CD14-positive monocyte (primary cell): Measurements from ENCODE around the gene ANKRD31. TPM values are rescaled to one million over a fixed set of nuclear protein-coding genes. Genes with fewer than 3 reads are reported as not detected.

ENCODE experiments used
- DNase-seq, 3 donors: peaks; one replicate each; pipeline ENCODE4 v3.0.0-alpha.2; 2011 to 2022
- H2AFZ ChIP-seq: 2 replicates; pipeline ENCODE4 v1.6.0; 2012; ENCODE audit warnings: mild to moderate bottlenecking, low read depth, low read length, inconsistent platforms; ENCODE audit not compliant: insufficient read depth, poor library complexity, severe bottlenecking
- H3K27ac ChIP-seq, 2 donors: 1 replicate in 1 of 2; 2 replicates in 1 of 2; pipeline ENCODE4 v1.5.1; 2012 to 2013; ENCODE audit warnings: low read length in 2 of 2, control low read depth in 1 of 2, inconsistent platforms in 1 of 2, low read depth in 1 of 2, mild to moderate bottlenecking in 1 of 2
- H3K27me3 ChIP-seq, 2 donors: one replicate each; pipeline versions ENCODE4 v1.6.0 to v1.6.1; 2011 to 2013; ENCODE audit warnings: low read length in 2 of 2; ENCODE audit not compliant: control insufficient read depth in 2 of 2, insufficient read depth in 2 of 2
- H3K36me3 ChIP-seq, 2 donors: replicated peaks in 1 of 2; 1 replicate in 1 of 2; 2 replicates in 1 of 2; pipeline versions ENCODE4 v1.5.1 to v1.6.1; 2012 to 2013; ENCODE audit warnings: low read length in 2 of 2, control low read depth in 1 of 2, inconsistent platforms in 1 of 2, mild to moderate bottlenecking in 1 of 2; ENCODE audit not compliant: insufficient read depth in 2 of 2, control insufficient read depth in 1 of 2
- H3K4me1 ChIP-seq, 2 donors: 1 replicate in 1 of 2; 2 replicates in 1 of 2; pipeline versions ENCODE4 v1.5.1 to v1.6.1; 2012 to 2013; ENCODE audit warnings: low read length in 2 of 2, control low read depth in 1 of 2, inconsistent platforms in 1 of 2, mild to moderate bottlenecking in 1 of 2, moderate library complexity in 1 of 2; ENCODE audit not compliant: insufficient read depth in 2 of 2, control insufficient read depth in 1 of 2
- H3K4me2 ChIP-seq: replicated peaks from 2 replicates; pipeline ENCODE3; 2012; ENCODE audit warnings: low read length, moderate library complexity, mild to moderate bottlenecking; ENCODE audit not compliant: poor library complexity, severe bottlenecking; ENCODE audit errors: extremely low read depth
- H3K4me3 ChIP-seq, 3 experiments: fragments of 200-600 bp in 1 of 3; sonication (generic) in 1 of 3; replicated peaks in 1 of 3; 1 replicate in 2 of 3; 2 replicates in 1 of 3; pipeline ENCODE4 v1.5.1; 2011 to 2013; ENCODE audit warnings: low read length in 3 of 3, mild to moderate bottlenecking in 3 of 3, control low read depth in 2 of 3, low read depth in 2 of 3, inconsistent platforms in 1 of 3, moderate library complexity in 1 of 3
- H3K79me2 ChIP-seq: 2 replicates; pipeline ENCODE4 v1.6.0; 2012; ENCODE audit warnings: mild to moderate bottlenecking, control low read depth, inconsistent platforms, low read length, moderate library complexity; ENCODE audit not compliant: insufficient read depth
- H3K9ac ChIP-seq: 2 replicates; pipeline ENCODE4 v1.6.0; 2017; ENCODE audit warnings: low read length, mild to moderate bottlenecking; ENCODE audit not compliant: insufficient read depth, poor library complexity, severe bottlenecking
- H3K9me3 ChIP-seq, 2 donors: replicated peaks in 1 of 2; 1 replicate in 1 of 2; 2 replicates in 1 of 2; pipeline versions ENCODE4 v1.5.1 to v1.6.1; 2012 to 2013; ENCODE audit warnings: low read length in 2 of 2, control low read depth in 1 of 2; ENCODE audit not compliant: control insufficient read depth in 1 of 2, insufficient read depth in 1 of 2
- H4K20me1 ChIP-seq: 2 replicates; pipeline ENCODE4 v1.6.0; 2012; ENCODE audit warnings: mild to moderate bottlenecking, low read length, control low read depth, moderate library complexity; ENCODE audit not compliant: insufficient read depth
- H3K27ac Mint-ChIP-seq, 7 donors: one replicate each; pipeline ENCODE4 v1.8.0; 2020; ENCODE audit warnings: mild to moderate bottlenecking in 7 of 7, mixed read lengths in 7 of 7, moderate library complexity in 6 of 7, inconsistent platforms in 2 of 7
- H3K27me3 Mint-ChIP-seq, 3 donors: one replicate each; pipeline ENCODE4 v1.8.0; 2021 to 2022; ENCODE audit warnings: low read depth in 3 of 3, mild to moderate bottlenecking in 3 of 3, mixed read lengths in 3 of 3, moderate library complexity in 3 of 3, inconsistent platforms in 1 of 3
- H3K36me3 Mint-ChIP-seq, 2 donors: one replicate each; pipeline ENCODE4 v1.8.0; 2020; ENCODE audit warnings: mixed read lengths in 2 of 2, inconsistent platforms in 1 of 2, mild to moderate bottlenecking in 1 of 2
- H3K4me1 Mint-ChIP-seq: one replicate; pipeline ENCODE4 v1.8.0; 2020; ENCODE audit warnings: mild to moderate bottlenecking, mixed read lengths
- H3K4me3 Mint-ChIP-seq, 2 donors: one replicate each; pipeline ENCODE4 v1.8.0; 2020; ENCODE audit warnings: mild to moderate bottlenecking in 2 of 2, mixed read lengths in 2 of 2, moderate library complexity in 1 of 2
- H3K9me3 Mint-ChIP-seq, 7 donors: one replicate each; pipeline ENCODE4 v1.8.0; 2020 to 2022; ENCODE audit warnings: mixed read lengths in 7 of 7, mild to moderate bottlenecking in 6 of 7, moderate library complexity in 6 of 7, inconsistent platforms in 2 of 7
- CTCF ChIP-seq: fragments of 200-600 bp; IDR thresholded peaks from one replicate; pipeline ENCODE4 v1.8.0; 2022; ENCODE audit warnings: antibody characterized with exemption, mild to moderate bottlenecking
- WGBS: methylation state at CpG from one replicate; pipeline ENCODE4 v1.1.5; 2013; ENCODE audit warnings: missing lambda C conversion rate; ENCODE audit not compliant: insufficient coverage; 5-methylcytosine and 5-hydroxymethylcytosine counted together
- intact Hi-C, 2 donors: fragments of 100-400 bp; cut with micrococcal nuclease; formaldehyde crosslinking; loops; one replicate each; pipeline versions ENCODE4 v1.15.0 to v1.15.1; 2023
- polyA plus RNA-seq, 3 donors: library from polyadenylated mRNA; depleted of rRNA in 1 of 3; unstranded in 2 of 3; stranded (reverse) in 1 of 3; fragments of 300-500 nt in 2 of 3; fragments of >200 nt in 1 of 3; fragmentation: Illumina TruSeq in 2 of 3; gene quantifications; 1 replicate in 2 of 3; 2 replicates in 1 of 3; pipeline ENCODE4 v1.2.3, GENCODE V29; 2012 to 2021

Gene ANKRD31
- polyA plus RNA-seq, 3 donors: 0.05 TPM; not detected in 2

GRCh38 chr5:75265731-75266130 is 29.1 kb upstream of the ANKRD31 start:
- H3K36me3 ChIP-seq: no peaks in the 10 kb centered on the region
- Mint-ChIP-seq H3K36me3 (no peaks in the 10 kb centered on the region), H3K9me3 (peaks cover 10 to 18% (median 11%) of the 10 kb centered on the region in 7 donors), H3K4me3 (no peak overlapping the region), H3K4me1 (no peaks in the 10 kb centered on the region), H3K27me3 (peaks cover 7 to 10% (median 7%) of the 10 kb centered on the region in 3 donors), H3K27ac (no peak overlapping the region)
- no peak overlapping the region for H3K4me2 ChIP-seq
- no peaks in the 10 kb centered on the region for H4K20me1 ChIP-seq
- intact Hi-C loops: no loop called here
- no CpG with 5 or more reads among the region's 2 CpGs for WGBS
- no peak overlapping the region for H3K4me3 ChIP-seq
- H2AFZ ChIP-seq: no peak overlapping the region
- peaks cover 0 to 2% of the 10 kb centered on the region in 2 donors for H3K27me3 ChIP-seq
- H3K9ac ChIP-seq: no peak overlapping the region
- H3K9me3 ChIP-seq: peaks cover 0 to 4% of the 10 kb centered on the region in 2 donors
- H3K79me2 ChIP-seq: no peaks in the 10 kb centered on the region
- TF ChIP-seq CTCF: peak; percentile 11
- DNase-seq: no peak
- H3K4me1 ChIP-seq: no peaks in the 10 kb centered on the region
- no peak overlapping the region for H3K27ac ChIP-seq

- Histone ChIP-seq H3K27me3 (peaks cover 0 to 2% of the 10 kb centered on the region in 2 donors), H3K4me3 (no peak overlapping the region), H3K27ac (no peak overlapping the region), H3K4me1 (no peaks in the 10 kb centered on the region), H2AFZ (no peak overlapping the region), H3K79me2 (no peaks in the 10 kb centered on the region), H3K4me2 (no peak overlapping the region), H3K9ac (no peak overlapping the region), H4K20me1 (no peaks in the 10 kb centered on the region), H3K36me3 (no peaks in the 10 kb centered on the region), H3K9me3 (no peaks in the 10 kb centered on the region)
- WGBS: no CpG with 5 or more reads among the region's 3 CpGs
- H3K27ac Mint-ChIP-seq: no peak overlapping the region
- peaks cover 6 to 14% (median 7%) of the 10 kb centered on the region in 3 donors for H3K27me3 Mint-ChIP-seq
- H3K36me3 Mint-ChIP-seq: no peaks in the 10 kb centered on the region
- peaks cover 0 to 11% (median 2%) of the 10 kb centered on the region in 7 donors for H3K9me3 Mint-ChIP-seq
- intact Hi-C loops: no loop called here
- no peak for TF ChIP-seq CTCF
- DNase-seq: no peak
- H3K4me3 Mint-ChIP-seq: no peak overlapping the region
- H3K4me1 Mint-ChIP-seq: no peaks in the 10 kb centered on the region
These were observed 25.6 kb upstream of the ANKRD31 start for GRCh38 chr5:75262271-75262670.
